Testis (tissue), 3 donors: ENCODE results near the gene SELP. TPM values are rescaled to one million over a fixed set of nuclear protein-coding genes. Genes with fewer than 3 reads are reported as not detected.

Source experiments
- DNase-seq: peaks from one replicate; pipeline ENCODE4 v3.0.0-alpha.2; 2019
- H3K27ac ChIP-seq, 2 donors: fragments of 200-600 bp; sonication (generic); one replicate each; pipeline ENCODE4 v1.5.1; 2019
- H3K27me3 ChIP-seq: fragments of 200-600 bp; sonication (generic); one replicate; pipeline ENCODE4 v1.5.1; 2019
- H3K36me3 ChIP-seq: fragments of 200-600 bp; sonication (generic); one replicate; pipeline ENCODE4 v1.5.1; 2017; ENCODE audit warnings: low read depth; ENCODE audit errors: missing control alignments
- H3K4me1 ChIP-seq: fragments of 200-600 bp; sonication (generic); one replicate; pipeline ENCODE4 v1.5.1; 2019
- H3K4me3 ChIP-seq, 2 donors: fragments of 200-600 bp; sonication (generic); one replicate each; pipeline ENCODE4 v1.5.1; 2017 to 2019
- H3K9me3 ChIP-seq: fragments of 200-600 bp; sonication (generic); one replicate; pipeline ENCODE4 v1.5.1; 2017
- POLR2A ChIP-seq: fragments of 450-650 bp; IDR thresholded peaks from one replicate; pipeline ENCODE4 v1.6.1; 2017; ENCODE audit warnings: antibody characterized with exemption, mild to moderate bottlenecking, moderate library complexity
- WGBS, 2 donors: methylation state at CpG; one replicate each; pipeline ENCODE4 v1.1.5; 2018; 5-methylcytosine and 5-hydroxymethylcytosine counted together
- intact Hi-C: fragments of 100-400 bp; cut with DNase I; formaldehyde crosslinking; loops from one replicate; pipeline ENCODE4 v1.15.1; 2023; ENCODE audit warnings: low total_unique reads
- polyA plus RNA-seq: library from polyadenylated mRNA; stranded (reverse); fragments of 350-450 nt; fragmentation: Illumina TruSeq; extraction: RNeasy Lipid Tissue Mini Kit (QIAGEN cat#74804); gene quantifications from one replicate; pipeline ENCODE4 v1.2.3, GENCODE V29; 2014; ENCODE audit warnings: low read depth, low replicate concordance; ENCODE audit not compliant: insufficient read depth
- total RNA-seq, 2 donors: library from RNA; depleted of rRNA; stranded (reverse); fragments of >200 nt; gene quantifications; one replicate each; pipeline ENCODE4 v1.2.3, GENCODE V29; 2016
- TF ChIP-seq, protein P1 (sequence below), 3 experiments: fragments of 450-650 bp in 2 of 3; fragments of 200-600 bp in 1 of 3; sonication (generic) in 1 of 3; IDR thresholded peaks; one replicate each; pipeline ENCODE4 v1.5.1; 2016 to 2019; ENCODE audit warnings: antibody characterized with exemption in 3 of 3, mild to moderate bottlenecking in 2 of 3, moderate library complexity in 1 of 3

SELP gene
- total and polyA plus RNA-seq, 3 donors from 2014 or later = 1.7 to 6.4 (median 3.1) TPM

DNA sequence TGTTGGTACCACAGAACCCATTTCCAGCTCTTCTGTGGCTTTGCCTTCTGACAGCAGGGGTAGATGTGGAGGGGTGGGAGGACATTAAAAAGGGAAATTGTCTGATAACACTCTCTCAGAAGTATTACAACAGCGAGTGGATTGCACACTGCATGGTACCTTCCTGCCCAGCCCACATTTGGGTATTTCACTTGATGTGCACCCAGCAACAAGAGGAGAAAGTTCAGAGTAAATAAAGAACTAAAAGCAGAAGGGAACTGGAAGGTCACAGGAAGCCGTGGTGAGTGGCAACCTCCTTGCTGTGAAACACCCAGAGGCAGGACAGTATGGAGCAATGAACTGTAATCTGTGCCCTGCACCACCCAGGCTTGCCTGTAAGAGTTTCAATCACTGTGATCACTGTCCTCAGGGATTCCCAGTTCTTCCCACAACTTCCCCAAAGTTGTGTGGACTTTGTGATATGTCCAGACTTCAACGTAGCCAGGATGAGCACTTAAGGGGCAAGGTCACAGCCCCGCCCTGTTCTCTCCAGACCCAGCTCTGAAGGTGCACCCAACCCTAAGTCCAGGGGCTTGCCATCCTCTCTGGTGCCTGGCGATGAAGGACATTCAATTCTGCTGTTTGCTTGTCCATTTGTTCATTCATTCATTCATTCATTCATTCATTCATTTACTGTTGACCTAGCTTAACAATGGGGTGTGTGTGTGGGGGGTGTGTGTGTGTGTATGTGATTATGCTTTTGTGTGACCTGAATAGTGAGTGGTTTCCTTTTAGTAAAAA lies 25.0 kb downstream of the SELP start:
- no peaks in the 10 kb centered on the region for H3K27me3 ChIP-seq
- no peak for TF ChIP-seq POLR2A
- TF ChIP-seq, protein P1, sequence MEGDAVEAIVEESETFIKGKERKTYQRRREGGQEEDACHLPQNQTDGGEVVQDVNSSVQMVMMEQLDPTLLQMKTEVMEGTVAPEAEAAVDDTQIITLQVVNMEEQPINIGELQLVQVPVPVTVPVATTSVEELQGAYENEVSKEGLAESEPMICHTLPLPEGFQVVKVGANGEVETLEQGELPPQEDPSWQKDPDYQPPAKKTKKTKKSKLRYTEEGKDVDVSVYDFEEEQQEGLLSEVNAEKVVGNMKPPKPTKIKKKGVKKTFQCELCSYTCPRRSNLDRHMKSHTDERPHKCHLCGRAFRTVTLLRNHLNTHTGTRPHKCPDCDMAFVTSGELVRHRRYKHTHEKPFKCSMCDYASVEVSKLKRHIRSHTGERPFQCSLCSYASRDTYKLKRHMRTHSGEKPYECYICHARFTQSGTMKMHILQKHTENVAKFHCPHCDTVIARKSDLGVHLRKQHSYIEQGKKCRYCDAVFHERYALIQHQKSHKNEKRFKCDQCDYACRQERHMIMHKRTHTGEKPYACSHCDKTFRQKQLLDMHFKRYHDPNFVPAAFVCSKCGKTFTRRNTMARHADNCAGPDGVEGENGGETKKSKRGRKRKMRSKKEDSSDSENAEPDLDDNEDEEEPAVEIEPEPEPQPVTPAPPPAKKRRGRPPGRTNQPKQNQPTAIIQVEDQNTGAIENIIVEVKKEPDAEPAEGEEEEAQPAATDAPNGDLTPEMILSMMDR (IDR thresholded peaks at IDR 0.05) = no peak
- H3K36me3 ChIP-seq = no peaks in the 10 kb centered on the region
- H3K27ac ChIP-seq = no peak overlapping the region
- H3K4me3 ChIP-seq = no peak overlapping the region
- H3K9me3 ChIP-seq = no peaks in the 10 kb centered on the region
- 65 to 73% methylated on average over 5 of the region's 5 CpGs for WGBS, 2 donors
- no peak for DNase-seq
- no peaks in the 10 kb centered on the region for H3K4me1 ChIP-seq
- intact Hi-C loops = no loop called here

DNA sequence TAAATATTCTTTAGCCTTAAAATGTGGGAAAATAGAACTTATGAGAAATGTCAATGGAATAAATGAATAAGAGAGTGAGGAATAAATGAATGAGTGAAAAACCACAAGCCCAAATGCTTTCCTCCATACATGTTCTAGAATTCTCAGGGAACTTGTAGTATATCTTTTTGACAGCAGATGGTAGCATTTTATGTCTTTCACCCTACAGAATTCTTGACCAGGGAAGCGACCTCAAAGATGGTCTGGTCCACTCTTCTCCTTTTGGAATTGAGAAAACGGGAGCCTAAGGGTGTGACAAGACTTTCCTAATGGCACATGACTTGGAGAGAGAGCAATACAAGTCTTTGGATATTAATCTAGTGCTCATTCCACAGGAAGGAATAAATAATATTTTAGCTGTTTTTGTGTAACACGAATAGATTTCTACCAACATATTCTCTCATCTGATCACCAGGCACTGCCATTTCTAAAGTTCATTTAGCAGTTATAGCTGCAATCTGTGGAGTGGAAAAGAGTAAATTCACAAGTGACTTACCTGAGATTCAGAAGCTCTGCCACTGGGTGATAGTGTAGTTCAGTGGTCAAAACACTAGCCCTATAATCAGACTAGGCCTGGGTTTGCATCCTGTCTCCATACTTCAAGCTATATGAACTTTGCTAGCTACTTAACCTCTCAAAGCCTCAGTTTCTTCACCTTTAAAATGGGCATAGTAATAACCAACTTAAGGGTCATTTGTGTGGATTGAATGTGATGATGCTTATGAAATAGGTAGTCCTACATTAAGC lies 28.6 kb downstream of the SELP start:
- Histone ChIP-seq H3K27ac (no peak overlapping the region), H3K27me3 (no peaks in the 10 kb centered on the region), H3K4me1 (no peaks in the 10 kb centered on the region), H3K4me3 (no peak overlapping the region), H3K36me3 (no peaks in the 10 kb centered on the region), H3K9me3 (no peaks in the 10 kb centered on the region)
- 45 to 46% methylated on average over 3 of the region's 3 CpGs for WGBS, 2 donors
- TF ChIP-seq, protein P1 (IDR thresholded peaks at IDR 0.05) = peak; percentile 16 to 40 (median 17)
- TF ChIP-seq POLR2A = no peak
- no peak for DNase-seq
- intact Hi-C loops = no loop called here

DNA sequence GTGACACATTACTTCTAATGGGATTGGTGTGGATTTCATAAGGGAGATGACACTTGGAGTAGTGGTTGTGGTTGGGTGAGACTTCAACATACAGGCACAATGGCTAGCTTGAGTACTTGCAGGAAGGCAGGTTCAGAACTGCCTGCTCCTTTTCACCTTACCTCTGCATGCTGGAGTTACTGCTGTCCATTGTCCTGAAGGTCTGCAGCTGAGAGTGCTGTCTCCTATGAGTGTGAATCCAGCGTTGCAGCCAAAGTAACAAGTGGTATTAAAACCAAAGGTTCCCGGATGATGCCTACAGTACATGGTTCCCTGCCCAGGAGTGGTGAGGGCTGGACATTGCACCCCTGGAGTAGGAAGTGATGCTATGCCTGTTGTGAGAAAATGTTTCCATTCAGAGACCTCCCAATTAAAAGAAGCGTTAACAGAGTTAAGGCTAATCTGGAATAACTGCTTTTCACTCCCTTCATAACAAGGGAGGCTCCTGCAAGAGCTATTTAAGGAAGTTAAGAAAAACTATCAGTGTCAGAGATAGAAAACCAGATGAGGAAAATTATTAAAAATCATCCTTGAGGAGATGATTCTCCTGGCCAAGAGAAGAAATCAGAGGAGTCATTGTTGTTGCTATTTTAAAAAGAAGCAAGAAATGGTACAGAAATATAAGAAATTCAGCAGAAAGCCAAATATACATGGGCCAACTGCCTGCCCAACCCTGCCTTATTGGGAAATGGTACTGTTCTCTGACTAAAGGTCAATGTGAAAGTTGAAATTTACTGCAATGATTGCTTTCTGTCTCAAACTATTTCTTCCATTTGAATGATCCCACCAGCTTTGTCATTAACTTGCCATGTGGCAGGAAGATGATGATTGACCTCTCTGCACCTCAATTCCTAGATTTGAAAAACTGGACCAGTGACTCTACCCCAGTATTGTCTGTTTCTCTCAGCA lies 33.9 kb downstream of the SELP start:
- Histone ChIP-seq H3K36me3 (no peaks in the 10 kb centered on the region), H3K27me3 (no peaks in the 10 kb centered on the region), H3K4me3 (no peak overlapping the region), H3K9me3 (no peaks in the 10 kb centered on the region), H3K4me1 (no peaks in the 10 kb centered on the region), H3K27ac (no peak overlapping the region)
- peak; percentile 18 for DNase-seq
- TF ChIP-seq, protein P1 (IDR thresholded peaks at IDR 0.05) = no peak
- TF ChIP-seq POLR2A = no peak
- intact Hi-C loops = no loop called here
- WGBS, 2 donors = 40 to 53% methylated on average over 3 of the region's 3 CpGs

DNA sequence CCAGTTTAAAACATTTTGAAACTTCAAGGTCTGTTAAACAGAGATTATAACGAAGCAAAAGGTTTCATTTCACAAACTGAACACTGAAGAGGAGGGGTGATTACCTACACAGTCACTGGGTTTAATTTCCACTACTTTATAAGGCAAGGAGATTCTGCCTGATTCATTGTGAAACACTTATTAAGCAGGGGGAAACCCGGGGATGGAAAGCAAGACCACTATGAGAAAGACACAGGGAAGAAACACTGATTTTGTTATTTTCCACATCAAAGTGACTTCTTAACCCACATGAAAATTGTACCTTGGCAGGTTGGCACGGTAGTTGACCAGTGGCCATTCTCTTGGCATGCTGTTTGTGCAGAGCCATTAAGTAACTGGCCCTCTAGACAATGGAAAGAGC lies 35.5 kb downstream of the SELP start:
- TF ChIP-seq, protein P1 (IDR thresholded peaks at IDR 0.05) = no peak
- TF ChIP-seq POLR2A = no peak
- Histone ChIP-seq H3K4me1 (no peaks in the 10 kb centered on the region), H3K36me3 (no peaks in the 10 kb centered on the region), H3K27me3 (no peaks in the 10 kb centered on the region), H3K9me3 (no peaks in the 10 kb centered on the region), H3K27ac (no peak overlapping the region), H3K4me3 (no peak overlapping the region)
- no peak for DNase-seq
- intact Hi-C loops = no loop called here
- 62 to 69% methylated on average over 3 of the region's 3 CpGs for WGBS, 2 donors
